HCT116 (cell line): Measurements from ENCODE around the gene GNL2. TPM values are rescaled to one million over a fixed set of nuclear protein-coding genes. Genes with fewer than 3 reads are reported as not detected.

Experiments
- ATAC-seq: fragments of 200-7000 bp; cut with Tn5 transposase; 2 replicates; pipeline ENCODE4 v1.9.1; 2020; ENCODE audit warnings: mild to moderate bottlenecking, moderate library complexity
- BruUV-seq: library from RNA; stranded (reverse); fragments of 400-500 nt; replicated peaks from 2 replicates; lab custom pipeline; 2021; lab: Mats Ljungman, UMichigan
- CTCF ChIA-PET: fragments of 300-600 bp; sonication (Branson Sonifier 250); formaldehyde crosslinking; loops from one replicate; lab custom pipeline; 2021; ENCODE audit warnings: antibody characterized with exemption; lab: Charles Lee
- POLR2A ChIA-PET: fragments of 300-600, 350-600 bp; sonication (Branson Sonifier 250); formaldehyde crosslinking; loops from one replicate; lab custom pipeline; 2021; ENCODE audit warnings: antibody characterized with exemption; lab: Charles Lee
- RAD21 ChIA-PET, 2 experiments: fragments of 300-600 bp; sonication (Branson Sonifier 250); formaldehyde crosslinking; loops; one replicate each; lab custom pipeline; 2023; ENCODE audit warnings: low total read pairs in 2 of 2; ENCODE audit not compliant: uncharacterized antibody in 2 of 2, unreplicated experiment in 2 of 2, low non-redundant PET in 1 of 2; lab: Charles Lee
- DNase-seq: peaks from one replicate; pipeline ENCODE4 v3.0.0-alpha.2; 2010; ENCODE audit warnings: low read depth, low spot score
- H2AFZ ChIP-seq: fragments of 200-600 bp; shearing (Covaris generic), sonication (generic); 2 replicates; pipeline ENCODE4 v1.6.1; 2017; ENCODE audit warnings: low read depth, mixed run types, mixed read lengths, antibody characterized with exemption, low read length; ENCODE audit not compliant: poor library complexity, severe bottlenecking
- H3K27ac ChIP-seq: 2 replicates; pipeline ENCODE4 v1.5.1; 2012; ENCODE audit warnings: low read depth, low read length
- H3K27me3 ChIP-seq: fragments of 200-600 bp; sonication (generic); 2 replicates; pipeline ENCODE4 v1.6.1; 2016; ENCODE audit warnings: mixed run types, low read length, mixed read lengths; ENCODE audit not compliant: insufficient read depth
- H3K36me3 ChIP-seq, 2 experiments: fragments of 200-500 bp in 1 of 2; fragments of 200-600 bp in 1 of 2; sonication (Bioruptor generic) in 1 of 2; sonication (generic) in 1 of 2; 2 replicates each; pipeline versions ENCODE4 v1.5.1 to v1.6.1; 2014 to 2016; ENCODE audit warnings: low read length in 2 of 2, inconsistent platforms in 1 of 2, mixed read lengths in 1 of 2, mixed run types in 1 of 2; ENCODE audit not compliant: insufficient read depth in 2 of 2, control insufficient read depth in 1 of 2
- H3K4me1 ChIP-seq, 2 experiments: fragments of 200-600 bp in 1 of 2; sonication (generic) in 1 of 2; 2 replicates each; pipeline versions ENCODE4 v1.5.1 to v1.6.1; 2012 to 2017; ENCODE audit warnings: low read length in 2 of 2, inconsistent platforms in 1 of 2, mild to moderate bottlenecking in 1 of 2, mixed read lengths in 1 of 2, mixed run types in 1 of 2, moderate library complexity in 1 of 2; ENCODE audit not compliant: insufficient read depth in 2 of 2, control insufficient read depth in 1 of 2
- H3K4me2 ChIP-seq: fragments of 200-600 bp; sonication (generic); 2 replicates; pipeline ENCODE4 v1.6.1; 2017; ENCODE audit warnings: mixed run types, low read length, mixed read lengths
- H3K4me3 ChIP-seq, 2 experiments: fragments of 200-600 bp in 1 of 2; sonication (generic) in 1 of 2; replicated peaks in 1 of 2; 2 replicates each; pipeline ENCODE4 v1.5.1; 2011 to 2016; ENCODE audit warnings: low read length in 2 of 2, control low read depth in 1 of 2, low read depth in 1 of 2, mild to moderate bottlenecking in 1 of 2, mixed read lengths in 1 of 2, mixed run types in 1 of 2
- H3K79me2 ChIP-seq: fragments of 200-600 bp; sonication (generic); 2 replicates; pipeline ENCODE4 v1.6.1; 2017; ENCODE audit warnings: mild to moderate bottlenecking, mixed run types, low read length, moderate library complexity, mixed read lengths; ENCODE audit not compliant: insufficient read depth
- H3K9ac ChIP-seq: fragments of 200-600 bp; sonication (generic); 2 replicates; pipeline ENCODE4 v1.6.1; 2016; ENCODE audit warnings: low read length, mixed read lengths
- H3K9me2 ChIP-seq: fragments of 200-600 bp; sonication (generic), shearing (Covaris generic); 2 replicates; pipeline ENCODE4 v1.6.1; 2017; ENCODE audit warnings: mixed run types, mild to moderate bottlenecking, moderate library complexity; ENCODE audit not compliant: insufficient read depth
- H3K9me3 ChIP-seq, 2 experiments: fragments of 200-500 bp in 1 of 2; fragments of 200-600 bp in 1 of 2; sonication (Bioruptor generic) in 1 of 2; sonication (generic) in 1 of 2; 2 replicates each; pipeline ENCODE4 v1.6.1; 2014 to 2017; ENCODE audit warnings: low read length in 2 of 2, mixed read lengths in 2 of 2, inconsistent platforms in 1 of 2, low read depth in 1 of 2, mild to moderate bottlenecking in 1 of 2, mixed run types in 1 of 2, moderate library complexity in 1 of 2; ENCODE audit not compliant: control insufficient read depth in 1 of 2, insufficient read depth in 1 of 2
- H4K20me1 ChIP-seq: fragments of 200-600 bp; sonication (generic), shearing (Covaris generic); 2 replicates; pipeline ENCODE4 v1.6.1; 2017; ENCODE audit warnings: mixed run types, mild to moderate bottlenecking, moderate library complexity; ENCODE audit not compliant: insufficient read depth
- EGR1 ChIP-seq: IDR thresholded peaks from 2 replicates; pipeline ENCODE4 v1.6.1; 2012; ENCODE audit warnings: low read depth
- ELF1 ChIP-seq: IDR thresholded peaks from 2 replicates; pipeline ENCODE4 v1.6.1; 2012; ENCODE audit warnings: low read depth, borderline replicate concordance
- EZH2 ChIP-seq: fragments of 200-600 bp; sonication (generic); IDR thresholded peaks from 2 replicates; pipeline ENCODE4 v1.6.1; 2017; ENCODE audit warnings: antibody characterized with exemption, mixed run types
- EZH2phosphoT487 ChIP-seq: fragments of 200-600 bp; IDR thresholded peaks from 2 replicates; pipeline ENCODE4 v1.6.1; 2018; ENCODE audit warnings: antibody characterized with exemption, borderline replicate concordance
- FOSL1 ChIP-seq: IDR thresholded peaks from 2 replicates; pipeline ENCODE4 v1.6.1; 2012; ENCODE audit warnings: low read depth
- JUND ChIP-seq: IDR thresholded peaks from 2 replicates; pipeline ENCODE4 v1.6.1; 2012
- POLR2A ChIP-seq: IDR thresholded peaks from 2 replicates; pipeline ENCODE4 v1.7.0; 2011; ENCODE audit warnings: borderline replicate concordance; ENCODE audit not compliant: insufficient read depth, insufficient read length; ENCODE audit errors: extremely low read depth
- POLR2AphosphoS5 ChIP-seq: IDR thresholded peaks from 2 replicates; pipeline ENCODE4 v1.6.1; 2011; ENCODE audit warnings: mild to moderate bottlenecking, low read depth, low read length, moderate library complexity
- RAD21 ChIP-seq: IDR thresholded peaks from 2 replicates; pipeline ENCODE4 v1.6.1; 2012; ENCODE audit warnings: low read depth, mild to moderate bottlenecking
- REST ChIP-seq: IDR thresholded peaks from 2 replicates; pipeline ENCODE4 v1.6.1; 2012; ENCODE audit warnings: low read depth
- SIN3A ChIP-seq: IDR thresholded peaks from 2 replicates; pipeline ENCODE4 v1.6.1; 2012; ENCODE audit warnings: low read depth
- SRF ChIP-seq: IDR thresholded peaks from 2 replicates; pipeline ENCODE4 v1.6.1; 2012; ENCODE audit warnings: low read depth
- TCF7L2 ChIP-seq: IDR thresholded peaks from 2 replicates; pipeline ENCODE4 v1.7.0; 2011; ENCODE audit warnings: borderline replicate concordance, inconsistent platforms; ENCODE audit not compliant: insufficient read depth, insufficient read length; ENCODE audit errors: extremely low read depth
- YY1 ChIP-seq: IDR thresholded peaks from 2 replicates; pipeline ENCODE4 v1.6.1; 2011; ENCODE audit warnings: low read length, low read depth, moderate library complexity, mild to moderate bottlenecking; ENCODE audit not compliant: insufficient replicate concordance; ENCODE audit errors: extremely low read depth
- ZFX ChIP-seq: fragments of 450-650 bp; IDR thresholded peaks from 2 replicates; pipeline ENCODE4 v1.6.1; 2017
- intact Hi-C: fragments of 100-400 bp; cut with micrococcal nuclease; formaldehyde crosslinking; loops from 2 replicates; pipeline ENCODE4 v1.10.0; 2022
- total RNA-seq: library from RNA; stranded (reverse); gene quantifications from one replicate; pipeline ENCODE4 v1.2.1, GENCODE V29; 2021; ENCODE audit not compliant: unreplicated experiment

Gene GNL2
- total RNA-seq, 1 experiment from 2014 or later: 79.2 TPM

GRCh38 chr1:37631036-37631435 is 35.3 kb upstream of the GNL2 start:
- intact Hi-C loops: no loop called here
- ChIA-PET CTCF (no interaction called here), POLR2A (no interaction called here), RAD21 (no interaction called here)
- Histone ChIP-seq H3K9me2 (no peaks in the 10 kb centered on the region), H2AFZ (no peak overlapping the region), H3K4me2 (no peak overlapping the region), H3K79me2 (no peaks in the 10 kb centered on the region), H3K36me3 (no peaks in the 10 kb centered on the region), H3K9ac (no peak overlapping the region), H3K9me3 (no peaks in the 10 kb centered on the region), H3K4me1 (no peaks in the 10 kb centered on the region; a peak in 1 of 4 replicates), H3K4me3 (no peak overlapping the region), H4K20me1 (no peaks in the 10 kb centered on the region), H3K27ac (no peak overlapping the region), H3K27me3 (peaks cover 42% of the 10 kb centered on the region)
- ATAC-seq: no peak
- BruUV-seq: no TSS peak
- no peak for DNase-seq
- TF ChIP-seq JUND: no peak
- no peak for TF ChIP-seq EZH2phosphoT487
- TF ChIP-seq FOSL1: no peak
- no peak for TF ChIP-seq ELF1
- TF ChIP-seq ZFX: no peak
- TF ChIP-seq SIN3A: no peak
- no peak for TF ChIP-seq YY1
- no peak for TF ChIP-seq POLR2AphosphoS5
- TF ChIP-seq SRF: no peak
- TF ChIP-seq RAD21: no peak
- no peak for TF ChIP-seq POLR2A
- no peak for TF ChIP-seq EGR1

- Histone ChIP-seq H3K27ac (no peak overlapping the region), H3K36me3 (no peaks in the 10 kb centered on the region), H3K4me3 (no peak overlapping the region), H3K9ac (no peak overlapping the region), H4K20me1 (no peaks in the 10 kb centered on the region), H3K4me1 (no peaks in the 10 kb centered on the region; a peak in 1 of 4 replicates), H3K9me2 (no peaks in the 10 kb centered on the region), H2AFZ (no peak overlapping the region), H3K27me3 (peaks cover 37% of the 10 kb centered on the region), H3K4me2 (no peak overlapping the region), H3K9me3 (no peaks in the 10 kb centered on the region), H3K79me2 (no peaks in the 10 kb centered on the region)
- ChIA-PET POLR2A (no interaction called here), RAD21 (no interaction called here), CTCF (no interaction called here)
- TF ChIP-seq EZH2 (no peak), FOSL1 (no peak), TCF7L2 (no peak), ZFX (no peak), REST (no peak), POLR2AphosphoS5 (no peak)
- BruUV-seq: no TSS peak
- ATAC-seq: no peak
- DNase-seq: no peak
- intact Hi-C loops: no loop called here
These were observed 34.8 kb upstream of the GNL2 start for GRCh38 chr1:37630426-37631028.
